SK-N-SH (cell line): ENCODE results near the gene TTLL1. TPM values are rescaled to one million over a fixed set of nuclear protein-coding genes. Genes with fewer than 3 reads are reported as not detected.
"Not testable (repeated sequence)": the region's sequence is repeated elsewhere in the genome, so short reads cannot be mapped to it uniquely, and the experiment has no call there.

Experiments used
- CTCF ChIA-PET: fragments of 300-600, 350-600 bp; formaldehyde crosslinking; extraction: SDS; loops from one replicate; lab custom pipeline; 2021; lab: Yijun Ruan, JAX
- POLR2A ChIA-PET: fragments of 350-600 bp; sonication (Branson Sonifier 250); formaldehyde crosslinking; extraction: SDS; loops from one replicate; lab custom pipeline; 2020; ENCODE audit warnings: antibody characterized with exemption, inconsistent platforms; lab: Yijun Ruan, JAX
- DNase-seq: peaks from one replicate; pipeline ENCODE4 v3.0.0; 2012
- H2AFZ ChIP-seq: fragments of 200-600 bp; sonication (generic); 2 replicates; pipeline ENCODE4 v1.8.1; 2016; ENCODE audit warnings: antibody characterized with exemption, mild to moderate bottlenecking, low read depth
- H3F3A ChIP-seq: fragments of 200-600 bp; sonication (generic); replicated peaks from 2 replicates; pipeline ENCODE3; 2016; ENCODE audit warnings: antibody characterized with exemption, mild to moderate bottlenecking; ENCODE audit not compliant: insufficient read depth
- H3K27ac ChIP-seq, 2 experiments: fragments of 200-500 bp in 1 of 2; fragments of 200-600 bp in 1 of 2; sonication (Bioruptor generic) in 1 of 2; sonication (generic), shearing (Covaris generic) in 1 of 2; 2 replicates each; pipeline versions ENCODE4 v1.5.1 to v1.6.1; 2014 to 2016; ENCODE audit warnings: low read depth in 2 of 2, inconsistent platforms in 1 of 2, low read length in 1 of 2, mild to moderate bottlenecking in 1 of 2, mixed read lengths in 1 of 2
- H3K27me3 ChIP-seq: fragments of 200-600 bp; sonication (generic), shearing (Covaris generic); 2 replicates; pipeline ENCODE4 v1.6.1; 2016; ENCODE audit warnings: mixed run types; ENCODE audit not compliant: insufficient read depth
- H3K36me3 ChIP-seq, 2 experiments: fragments of 200-500 bp in 1 of 2; fragments of 200-600 bp in 1 of 2; sonication (Bioruptor generic) in 1 of 2; sonication (generic) in 1 of 2; replicated peaks in 1 of 2; 2 replicates each; pipeline versions ENCODE3 to v1.5.1; 2014 to 2016; ENCODE audit warnings: low read length in 1 of 2, mild to moderate bottlenecking in 1 of 2; ENCODE audit not compliant: insufficient read depth in 2 of 2, control insufficient read depth in 1 of 2
- H3K4me1 ChIP-seq, 2 experiments: fragments of 200-500 bp in 1 of 2; fragments of 200-600 bp in 1 of 2; sonication (Bioruptor generic) in 1 of 2; sonication (generic), shearing (Covaris generic) in 1 of 2; 2 replicates each; pipeline versions ENCODE4 v1.5.1 to v1.6.1; 2014 to 2016; ENCODE audit warnings: low read depth in 1 of 2, low read length in 1 of 2, mixed run types in 1 of 2; ENCODE audit not compliant: insufficient read depth in 2 of 2, control insufficient read depth in 1 of 2
- H3K4me2 ChIP-seq: fragments of 200-600 bp; sonication (generic), shearing (Covaris generic); 2 replicates; pipeline ENCODE4 v1.6.1; 2017; ENCODE audit warnings: mixed run types
- H3K4me3 ChIP-seq, 2 experiments: fragments of 200-500 bp in 1 of 2; fragments of 200-600 bp in 1 of 2; sonication (Bioruptor generic) in 1 of 2; sonication (generic), shearing (Covaris generic) in 1 of 2; 2 replicates each; pipeline versions ENCODE4 v1.5.1 to v1.8.1; 2014 to 2016; ENCODE audit warnings: low read depth in 2 of 2, inconsistent platforms in 1 of 2, low read length in 1 of 2, mild to moderate bottlenecking in 1 of 2, mixed read lengths in 1 of 2, moderate library complexity in 1 of 2
- H3K79me2 ChIP-seq: fragments of 200-600 bp; sonication (generic); 2 replicates; pipeline ENCODE4 v1.8.1; 2017; ENCODE audit warnings: mild to moderate bottlenecking; ENCODE audit not compliant: insufficient read depth
- H3K9ac ChIP-seq: fragments of 200-600 bp; sonication (generic); 2 replicates; pipeline ENCODE4 v1.6.1; 2017; ENCODE audit warnings: mixed run types
- H3K9me2 ChIP-seq: fragments of 200-600 bp; sonication (generic); 2 replicates; pipeline ENCODE4 v1.6.1; 2017; ENCODE audit warnings: mixed run types
- H3K9me3 ChIP-seq: fragments of 200-600 bp; sonication (generic); 2 replicates; pipeline ENCODE4 v1.6.1; 2017; ENCODE audit warnings: mixed run types, mild to moderate bottlenecking, moderate library complexity
- H4K20me1 ChIP-seq: fragments of 200-600 bp; sonication (generic); 2 replicates; pipeline ENCODE4 v1.6.1; 2017; ENCODE audit warnings: mild to moderate bottlenecking, mixed run types; ENCODE audit not compliant: insufficient read depth
- CHD2 ChIP-seq: fragments of 150-350 bp; IDR thresholded peaks from 2 replicates; pipeline ENCODE4 v1.6.1; 2018; ENCODE audit warnings: low read length; ENCODE audit not compliant: partially characterized antibody
- FOXJ3 ChIP-seq: sonication (generic); formaldehyde crosslinking; IDR thresholded peaks from 2 replicates; pipeline ENCODE4 v1.5.1; 2020; ENCODE audit warnings: mild to moderate bottlenecking, missing genetic modification reagents
- FOXM1 ChIP-seq: IDR thresholded peaks from 2 replicates; pipeline ENCODE4 v1.4.0; 2012; ENCODE audit warnings: low read depth, mild to moderate bottlenecking
- GABPA ChIP-seq: IDR thresholded peaks from 2 replicates; pipeline ENCODE4 v1.4.0; 2012; ENCODE audit warnings: low read depth, mild to moderate bottlenecking
- GATA2 ChIP-seq: sonication (generic); formaldehyde crosslinking; IDR thresholded peaks from 2 replicates; pipeline ENCODE4 v1.5.0; 2020; ENCODE audit warnings: mild to moderate bottlenecking, missing genetic modification reagents
- JUND ChIP-seq: IDR thresholded peaks from 2 replicates; pipeline ENCODE4 v1.4.0; 2012
- MEF2A ChIP-seq: IDR thresholded peaks from 2 replicates; pipeline ENCODE4 v1.4.0; 2012; ENCODE audit warnings: low read depth, borderline replicate concordance
- MXI1 ChIP-seq: IDR thresholded peaks from 2 replicates; pipeline ENCODE4 v1.6.1; 2012; ENCODE audit warnings: mild to moderate bottlenecking, low read depth, low read length, improper control_type of control experiment
- NFIC ChIP-seq: IDR thresholded peaks from 2 replicates; pipeline ENCODE4 v1.4.0; 2012; ENCODE audit warnings: borderline replicate concordance
- NRF1 ChIP-seq: IDR thresholded peaks from 2 replicates; pipeline ENCODE4 v1.6.1; 2012; ENCODE audit warnings: low read depth, mild to moderate bottlenecking, low read length
- PBX3 ChIP-seq: IDR thresholded peaks from 2 replicates; pipeline ENCODE4; 2012
- POLR2AphosphoS5 ChIP-seq: IDR thresholded peaks from 2 replicates; pipeline ENCODE4 v1.6.1; 2012; ENCODE audit warnings: low read depth, low read length
- RXRA ChIP-seq: IDR thresholded peaks from 2 replicates; pipeline ENCODE4 v1.4.0; 2012; ENCODE audit warnings: low read depth, mild to moderate bottlenecking, borderline replicate concordance
- SIN3A ChIP-seq: IDR thresholded peaks from 2 replicates; pipeline ENCODE4 v1.6.1; 2012; ENCODE audit warnings: low read depth, mild to moderate bottlenecking, low read length, moderate library complexity, borderline replicate concordance
- SMC3 ChIP-seq: IDR thresholded peaks from 2 replicates; pipeline ENCODE4 v1.6.1; 2012; ENCODE audit warnings: low read depth, low read length, improper control_type of control experiment
- TAF1 ChIP-seq: IDR thresholded peaks from 2 replicates; pipeline ENCODE4 v1.6.1; 2012; ENCODE audit warnings: low read depth, mild to moderate bottlenecking, low read length, moderate library complexity, borderline replicate concordance
- TEAD4 ChIP-seq: IDR thresholded peaks from 2 replicates; pipeline ENCODE4 v1.4.0; 2012; ENCODE audit warnings: mild to moderate bottlenecking, borderline replicate concordance; ENCODE audit not compliant: insufficient read depth
- USF1 ChIP-seq: IDR thresholded peaks from 2 replicates; pipeline ENCODE4 v1.4.0; 2012; ENCODE audit warnings: low read depth, borderline replicate concordance
- YY1 ChIP-seq: IDR thresholded peaks from 2 replicates; pipeline ENCODE4 v1.4.0; 2012; ENCODE audit warnings: low read depth, mild to moderate bottlenecking
- WGBS: methylation state at CpG from one replicate; pipeline ENCODE4 v1.1.6; 2017; ENCODE audit warnings: low lambda C conversion rate; 5-methylcytosine and 5-hydroxymethylcytosine counted together
- polyA plus RNA-seq, 3 experiments: library from polyadenylated mRNA; depleted of rRNA; stranded (reverse); fragments of >200 nt; gene quantifications; 2 replicates each; pipeline ENCODE4 v1.2.3, GENCODE V29; 2012

TTLL1 gene
- polyA plus RNA-seq, 1 of the 3 experiments (the other 2 are of a cell fraction) = 14.0 TPM

- Histone ChIP-seq H3K27ac (no peak overlapping the region), H3K9ac (no peak overlapping the region), H3K4me1 (no peaks in the 10 kb centered on the region; a peak in 1 of 4 replicates), H3K9me3 (no peaks in the 10 kb centered on the region), H3K79me2 (no peaks in the 10 kb centered on the region), H4K20me1 (no peaks in the 10 kb centered on the region), H3F3A (no peaks in the 10 kb centered on the region), H3K4me2 (no peak overlapping the region), H3K4me3 (no peak overlapping the region), H3K36me3 (no peaks in the 10 kb centered on the region), H3K27me3 (no peaks in the 10 kb centered on the region), H2AFZ (no peak overlapping the region), H3K9me2 (no peaks in the 10 kb centered on the region)
- CTCF ChIA-PET = interaction anchor here (1.7 kb wide), 1 partner anchor 8 kb away, joined by 5 read pairs; no protein-coding TSS in a partner anchor
- TF ChIP-seq NRF1 = no peak
- no peak for TF ChIP-seq TAF1
- TF ChIP-seq SIN3A = no peak
- no peak for TF ChIP-seq TEAD4
- TF ChIP-seq NFIC = no peak
- DNase-seq = no peak
- WGBS = 89% methylated on average over 2 of the region's 5 CpGs
- POLR2A ChIA-PET = no interaction called here
Observed at GRCh38 chr22:43109511-43109910, 20.3 kb upstream of the TTLL1 start.

GRCh38 chr22:43106302-43106701, 17.1 kb upstream of the TTLL1 start:
- no peak overlapping the region for H3K27ac ChIP-seq
- POLR2A ChIA-PET = no interaction called here

GRCh38 chr22:43104950-43105349, 15.8 kb upstream of the TTLL1 start:
- H3K9me3 ChIP-seq, H3K9ac ChIP-seq, H2AFZ ChIP-seq, H3K4me3 ChIP-seq, H3K79me2 ChIP-seq, H3F3A ChIP-seq, POLR2A ChIA-PET, H4K20me1 ChIP-seq, DNase-seq, H3K27me3 ChIP-seq, H3K4me2 ChIP-seq, H3K36me3 ChIP-seq, H3K9me2 ChIP-seq, H3K27ac ChIP-seq, H3K4me1 ChIP-seq, CTCF ChIA-PET: not testable (repeated sequence)
- WGBS = 96% methylated on average over 3 of the region's 3 CpGs

More at GRCh38 chr22:43106302-43106701, 17.1 kb upstream of the TTLL1 start:
- Histone ChIP-seq H3F3A (no peaks in the 10 kb centered on the region), H3K36me3 (no peaks in the 10 kb centered on the region), H3K4me3 (no peak overlapping the region), H3K9me3 (no peaks in the 10 kb centered on the region), H3K4me2 (no peak overlapping the region), H3K4me1 (peaks cover 0 to 6% of the 10 kb centered on the region in 2 experiments; a peak in 1 of 4 replicates), H3K9ac (no peak overlapping the region), H3K79me2 (no peaks in the 10 kb centered on the region)
- DNase-seq = no peak
- CTCF ChIA-PET = no interaction called here
- 89% methylated on average over 7 of the region's 8 CpGs for WGBS
- TF ChIP-seq PBX3 (no peak), GABPA (no peak), MEF2A (no peak), MXI1 (no peak), SIN3A (no peak), POLR2AphosphoS5 (no peak), JUND (no peak), FOXJ3 (CRISPR knock-in tag) (no peak), YY1 (no peak), GATA2 (CRISPR knock-in tag) (no peak), CHD2 (no peak), RXRA (no peak), TAF1 (no peak), SMC3 (no peak), NFIC (no peak), USF1 (no peak), FOXM1 (no peak)
- TF ChIP-seq, all 33 proteins: peak for 0
- Histone ChIP-seq H3K9me2 (no peaks in the 10 kb centered on the region), H4K20me1 (no peaks in the 10 kb centered on the region), H2AFZ (no peak overlapping the region), H3K27me3 (no peaks in the 10 kb centered on the region)

GRCh38 chr22:43104056-43104625, 14.9 kb upstream of the TTLL1 start:
- CTCF ChIA-PET, H3K27me3 ChIP-seq, H3K4me1 ChIP-seq, H3K9me3 ChIP-seq, H4K20me1 ChIP-seq, H3K36me3 ChIP-seq, DNase-seq, H3K9me2 ChIP-seq, H3K79me2 ChIP-seq, H2AFZ ChIP-seq, H3K4me2 ChIP-seq, H3K4me3 ChIP-seq, H3K27ac ChIP-seq, H3F3A ChIP-seq, H3K9ac ChIP-seq, POLR2A ChIA-PET: not testable (repeated sequence)
- WGBS = 88% methylated on average over 13 of the region's 15 CpGs
